PC-3 (cell line): ENCODE data around the gene SIDT2.

Experiments used
- EZH2phosphoT487 ChIP-seq: fragments of 300-600 bp; sonication (generic); IDR thresholded peaks from 2 replicates; pipeline ENCODE4 v1.6.1; 2018; ENCODE audit warnings: mild to moderate bottlenecking, antibody characterized with exemption, low read length, borderline replicate concordance
- TF ChIP-seq, protein P1 (sequence below): fragments of 300-600 bp; sonication (generic); conservative IDR thresholded peaks from 2 replicates; pipeline ENCODE4 v1.5.1; 2017; ENCODE audit warnings: antibody characterized with exemption, low read depth, mild to moderate bottlenecking, low read length

DNA sequence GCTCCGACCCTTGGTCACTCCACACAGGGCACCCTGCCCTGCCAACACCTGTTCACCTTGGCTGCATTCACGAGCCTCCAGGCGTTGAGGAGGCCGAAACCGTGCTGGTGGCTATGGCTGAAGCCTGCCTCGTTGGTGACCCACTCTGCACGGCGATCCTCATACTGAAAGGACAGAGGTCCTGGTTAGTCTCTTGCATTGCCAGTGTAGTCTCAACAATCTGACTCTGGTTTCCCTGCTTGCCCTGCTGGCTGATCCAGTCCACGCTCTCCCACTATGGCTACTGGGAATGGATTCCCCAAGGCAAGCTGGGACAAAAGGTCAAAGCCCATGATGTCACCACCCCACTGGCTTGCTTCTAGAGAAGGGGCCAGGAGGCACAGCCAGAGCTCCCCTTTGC, 40.5 kb downstream of the SIDT2 start:
- TF ChIP-seq, protein P1, sequence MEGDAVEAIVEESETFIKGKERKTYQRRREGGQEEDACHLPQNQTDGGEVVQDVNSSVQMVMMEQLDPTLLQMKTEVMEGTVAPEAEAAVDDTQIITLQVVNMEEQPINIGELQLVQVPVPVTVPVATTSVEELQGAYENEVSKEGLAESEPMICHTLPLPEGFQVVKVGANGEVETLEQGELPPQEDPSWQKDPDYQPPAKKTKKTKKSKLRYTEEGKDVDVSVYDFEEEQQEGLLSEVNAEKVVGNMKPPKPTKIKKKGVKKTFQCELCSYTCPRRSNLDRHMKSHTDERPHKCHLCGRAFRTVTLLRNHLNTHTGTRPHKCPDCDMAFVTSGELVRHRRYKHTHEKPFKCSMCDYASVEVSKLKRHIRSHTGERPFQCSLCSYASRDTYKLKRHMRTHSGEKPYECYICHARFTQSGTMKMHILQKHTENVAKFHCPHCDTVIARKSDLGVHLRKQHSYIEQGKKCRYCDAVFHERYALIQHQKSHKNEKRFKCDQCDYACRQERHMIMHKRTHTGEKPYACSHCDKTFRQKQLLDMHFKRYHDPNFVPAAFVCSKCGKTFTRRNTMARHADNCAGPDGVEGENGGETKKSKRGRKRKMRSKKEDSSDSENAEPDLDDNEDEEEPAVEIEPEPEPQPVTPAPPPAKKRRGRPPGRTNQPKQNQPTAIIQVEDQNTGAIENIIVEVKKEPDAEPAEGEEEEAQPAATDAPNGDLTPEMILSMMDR, result no peak
- no peak for TF ChIP-seq EZH2phosphoT487
